ENCODE results near the gene CLRN3.

DNA sequence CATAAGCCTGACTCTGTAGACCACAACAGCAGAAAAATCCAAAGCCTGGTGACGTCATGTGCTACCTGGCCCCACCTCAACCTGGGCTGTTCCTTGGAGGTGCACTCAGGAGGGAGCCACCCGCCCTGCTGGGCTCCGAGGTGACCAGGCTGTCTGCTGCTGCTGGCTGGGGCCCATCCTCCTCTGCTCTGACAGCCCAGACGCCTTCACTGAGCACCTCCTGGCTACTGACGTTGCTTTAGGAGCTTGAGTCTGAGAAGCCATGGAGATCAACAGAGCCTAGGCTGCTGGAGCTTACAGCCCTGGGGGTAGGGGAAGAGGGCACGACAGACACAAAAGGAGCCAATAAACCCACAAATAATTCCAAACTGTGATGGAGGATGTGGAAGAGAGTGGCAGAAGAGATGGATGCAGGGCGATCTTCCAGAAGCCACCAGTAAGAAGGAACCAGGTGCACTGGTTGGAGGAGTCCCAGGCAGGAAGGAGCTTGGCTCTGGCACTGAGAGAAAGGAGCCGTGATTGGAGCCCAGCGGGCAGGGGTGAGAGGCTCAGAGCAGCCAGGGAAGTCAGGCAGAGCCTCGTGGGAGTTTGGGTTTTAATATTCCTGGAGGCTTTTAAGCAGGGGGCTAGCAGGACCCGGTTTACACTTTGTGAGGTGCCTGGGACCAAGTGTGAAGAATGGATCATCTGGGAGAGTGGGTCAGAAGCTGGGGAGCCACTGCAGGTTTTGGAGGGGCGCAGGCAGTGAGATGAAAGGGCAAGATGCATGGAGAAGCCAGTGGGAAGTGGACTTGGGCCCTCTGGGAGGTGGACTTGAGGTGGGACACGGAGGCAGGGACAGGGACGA lies 12.5 kb upstream of the CLRN3 start:
- TF ChIP-seq CTCF (IDR thresholded peaks at IDR 0.05) (no peak), POLR2A (IDR thresholded peaks at IDR 0.05) (no peak)

Measured in uterus (tissue), 2 donors.